Nephron progenitor cell (in vitro differentiated cells): ENCODE results near the gene IL25.

ENCODE experiments used
- DNase-seq: peaks from one replicate; pipeline ENCODE4 v3.0.0; 2021
- H3K27ac Mint-ChIP-seq: 2 replicates; pipeline ENCODE4 v1.8.0; 2021; ENCODE audit warnings: mild to moderate bottlenecking, moderate library complexity, mixed read lengths
- H3K27me3 Mint-ChIP-seq: 2 replicates; pipeline ENCODE4 v1.8.0; 2021; ENCODE audit warnings: mild to moderate bottlenecking, low read depth, mixed read lengths; ENCODE audit not compliant: poor library complexity
- H3K36me3 Mint-ChIP-seq: 2 replicates; pipeline ENCODE4 v1.8.0; 2021; ENCODE audit warnings: low read depth, mixed read lengths
- H3K4me1 Mint-ChIP-seq: 2 replicates; pipeline ENCODE4 v1.8.0; 2021; ENCODE audit warnings: mixed read lengths
- H3K4me3 Mint-ChIP-seq: 2 replicates; pipeline ENCODE4 v1.8.0; 2021; ENCODE audit warnings: mild to moderate bottlenecking, moderate library complexity, mixed read lengths
- H3K9me3 Mint-ChIP-seq: 2 replicates; pipeline ENCODE4 v1.8.0; 2021; ENCODE audit warnings: mild to moderate bottlenecking, moderate library complexity, mixed read lengths
- CTCF ChIP-seq: fragments of 200-600 bp; sonication (generic); IDR thresholded peaks from 2 replicates; pipeline ENCODE4 v1.5.0; 2021; ENCODE audit warnings: antibody characterized with exemption

Gene IL25

DNA sequence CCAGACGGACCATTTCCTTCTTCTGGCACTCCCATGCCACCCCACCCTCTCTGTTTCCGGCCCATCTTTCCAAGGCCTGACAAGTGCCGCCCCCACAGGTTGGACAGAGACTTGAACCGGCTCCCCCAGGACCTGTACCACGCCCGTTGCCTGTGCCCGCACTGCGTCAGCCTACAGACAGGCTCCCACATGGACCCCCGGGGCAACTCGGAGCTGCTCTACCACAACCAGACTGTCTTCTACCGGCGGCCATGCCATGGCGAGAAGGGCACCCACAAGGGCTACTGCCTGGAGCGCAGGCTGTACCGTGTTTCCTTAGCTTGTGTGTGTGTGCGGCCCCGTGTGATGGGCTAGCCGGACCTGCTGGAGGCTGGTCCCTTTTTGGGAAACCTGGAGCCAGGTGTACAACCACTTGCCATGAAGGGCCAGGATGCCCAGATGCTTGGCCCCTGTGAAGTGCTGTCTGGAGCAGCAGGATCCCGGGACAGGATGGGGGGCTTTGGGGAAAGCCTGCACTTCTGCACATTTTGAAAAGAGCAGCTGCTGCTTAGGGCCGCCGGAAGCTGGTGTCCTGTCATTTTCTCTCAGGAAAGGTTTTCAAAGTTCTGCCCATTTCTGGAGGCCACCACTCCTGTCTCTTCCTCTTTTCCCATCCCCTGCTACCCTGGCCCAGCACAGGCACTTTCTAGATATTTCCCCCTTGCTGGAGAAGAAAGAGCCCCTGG, 3.1 kb downstream of the IL25 start:
- TF ChIP-seq CTCF: no peak
- no peaks in the 10 kb centered on the region for H3K9me3 Mint-ChIP-seq
- no peaks in the 10 kb centered on the region for H3K36me3 Mint-ChIP-seq
- H3K27me3 Mint-ChIP-seq: peaks cover 28% of the 10 kb centered on the region
- H3K4me3 Mint-ChIP-seq: no peak overlapping the region
- H3K27ac Mint-ChIP-seq: no peak overlapping the region
- peaks cover 29% of the 10 kb centered on the region for H3K4me1 Mint-ChIP-seq
- no peak for DNase-seq

GRCh38 chr14:23376482-23377197, 4.0 kb downstream of the IL25 start, which contains the start of gene CMTM5:
TSS of gene CMTM5 (plus strand) at chr14:23377046. CDS start at chr14:23377252, 206 bp downstream.
- Mint-ChIP-seq H3K27ac (no peak within 1 kb of the TSS), H3K36me3 (no peaks in the 10 kb centered on the region), H3K4me1 (peaks cover 30% of the 10 kb centered on the region), H3K9me3 (no peaks in the 10 kb centered on the region), H3K4me3 (peak within 1 kb of the TSS; percentile 42), H3K27me3 (peaks cover 27% of the 10 kb centered on the region)
- DNase-seq: peak; percentile 34
- no peak for TF ChIP-seq CTCF

GRCh38 chr14:23377198-23377550, 4.6 kb downstream of the IL25 start:
- DNase-seq: no peak
- no peak overlapping the region for H3K27ac Mint-ChIP-seq
- TF ChIP-seq CTCF: no peak
- H3K27me3 Mint-ChIP-seq: peaks cover 27% of the 10 kb centered on the region
- peak overlapping the region; percentile 42 for H3K4me3 Mint-ChIP-seq
- peaks cover 34% of the 10 kb centered on the region for H3K4me1 Mint-ChIP-seq
- no peaks in the 10 kb centered on the region for H3K36me3 Mint-ChIP-seq
- H3K9me3 Mint-ChIP-seq: no peaks in the 10 kb centered on the region

GRCh38 chr14:23377573-23378563, 5.3 kb downstream of the IL25 start:
- Mint-ChIP-seq H3K4me1 (peaks cover 38% of the 10 kb centered on the region), H3K27me3 (peaks cover 30% of the 10 kb centered on the region), H3K27ac (no peak overlapping the region), H3K4me3 (no peak overlapping the region), H3K36me3 (no peaks in the 10 kb centered on the region), H3K9me3 (no peaks in the 10 kb centered on the region)
- no peak for TF ChIP-seq CTCF
- no peak for DNase-seq

- Mint-ChIP-seq H3K4me3 (no peak overlapping the region), H3K9me3 (no peaks in the 10 kb centered on the region), H3K4me1 (peaks cover 47% of the 10 kb centered on the region), H3K27me3 (peaks cover 34% of the 10 kb centered on the region), H3K27ac (no peak overlapping the region), H3K36me3 (no peaks in the 10 kb centered on the region)
- no peak for TF ChIP-seq CTCF
- no peak for DNase-seq
Measured at GRCh38 chr14:23378612-23379220, 6.1 kb downstream of the IL25 start.
